GM18507 (cell line): Measurements from ENCODE around the gene ACOT7.
"Not testable (repeated sequence)": the region's sequence is repeated elsewhere in the genome, so short reads cannot be mapped to it uniquely, and the experiment has no call there.

Experiments
- DNase-seq: peaks from one replicate; pipeline ENCODE4 v3.0.0; 2011; ENCODE audit warnings: low read depth; ENCODE audit not compliant: insufficient read length; ENCODE audit errors: extremely low spot score
- FAIRE-seq: peaks from 2 replicates; lab custom pipeline; 2011; peaks lifted over from hg19 to GRCh38; lab: Jason Lieb, UNC

Gene ACOT7

GRCh38 chr1:6393400-6394187 is at the start of gene ACOT7:
TSS of gene ACOT7 (minus strand) at chr1:6393767. CDS start at chr1:6393399, 368 bp downstream.
- FAIRE-seq (peak; percentile 74), DNase-seq (peak; percentile 90)

GRCh38 chr1:6441586-6441985 is 48.0 kb upstream of the ACOT7 start:
- DNase-seq (no peak), FAIRE-seq (no peak)

GRCh38 chr1:6440198-6441126 is 46.9 kb upstream of the ACOT7 start:
- FAIRE-seq, result no peak

GRCh38 chr1:6438047-6438525 is 44.5 kb upstream of the ACOT7 start:
- peak; percentile 62 for DNase-seq
- FAIRE-seq, result peak; percentile 55

More at GRCh38 chr1:6440198-6441126, 46.9 kb upstream of the ACOT7 start:
- peak; percentile 42 for DNase-seq

GRCh38 chr1:6437012-6437700 is 43.6 kb upstream of the ACOT7 start:
- not testable (repeated sequence) for FAIRE-seq, DNase-seq

- not testable (repeated sequence) for DNase-seq, FAIRE-seq
Observed at GRCh38 chr1:6436277-6436676, 42.7 kb upstream of the ACOT7 start.

GRCh38 chr1:6435547-6435946 is 42.0 kb upstream of the ACOT7 start:
- FAIRE-seq (no peak), DNase-seq (no peak)

- no peak for FAIRE-seq
- no peak for DNase-seq
Observed at GRCh38 chr1:6435129-6435528, 41.6 kb upstream of the ACOT7 start.

GRCh38 chr1:6434186-6434585 is 40.6 kb upstream of the ACOT7 start:
- FAIRE-seq (no peak), DNase-seq (no peak)

- FAIRE-seq, result peak; percentile 56
Observed at GRCh38 chr1:6431645-6432579, 38.3 kb upstream of the ACOT7 start.

GRCh38 chr1:6429660-6430411 is 36.3 kb upstream of the ACOT7 start:
- DNase-seq, FAIRE-seq: not testable (repeated sequence)

More at GRCh38 chr1:6431645-6432579, 38.3 kb upstream of the ACOT7 start:
- DNase-seq, result not testable (repeated sequence)

- DNase-seq, result not testable (repeated sequence)
- peak; percentile 78 for FAIRE-seq
Observed at GRCh38 chr1:6428453-6428852, 34.9 kb upstream of the ACOT7 start.

GRCh38 chr1:6427441-6428390 is 34.1 kb upstream of the ACOT7 start:
- no peak for DNase-seq
- no peak for FAIRE-seq

- no peak for DNase-seq
- no peak for FAIRE-seq
Observed at GRCh38 chr1:6426972-6427350, 33.4 kb upstream of the ACOT7 start.

- FAIRE-seq, result no peak
Observed at GRCh38 chr1:6426277-6426971, 32.9 kb upstream of the ACOT7 start.

GRCh38 chr1:6425658-6426057 is 32.1 kb upstream of the ACOT7 start:
- FAIRE-seq (no peak), DNase-seq (no peak)

More at GRCh38 chr1:6426277-6426971, 32.9 kb upstream of the ACOT7 start:
- no peak for DNase-seq
